Ovary (tissue), 3 donors: ENCODE results near the gene CKS1B.

Experiments
- EP300 ChIP-seq: sonication (generic); formaldehyde crosslinking; IDR thresholded peaks from one replicate; pipeline ENCODE4 v1.6.1; 2017; ENCODE audit warnings: antibody characterized with exemption
- POLR2A ChIP-seq: fragments of 450-650 bp; IDR thresholded peaks from one replicate; pipeline ENCODE4 v1.6.1; 2017; ENCODE audit warnings: antibody characterized with exemption, mild to moderate bottlenecking, moderate library complexity
- TF ChIP-seq, protein P1 (sequence below), 3 donors: fragments of 450-650 bp in 2 of 3; fragments of 200-600 bp in 1 of 3; IDR thresholded peaks; one replicate each; pipeline versions ENCODE4 v1.5.1 to v1.8.0; 2016 to 2022; ENCODE audit warnings: antibody characterized with exemption in 3 of 3, mild to moderate bottlenecking in 1 of 3
- donor health status: DM: no; HTN: no; CAD: no.

DNA sequence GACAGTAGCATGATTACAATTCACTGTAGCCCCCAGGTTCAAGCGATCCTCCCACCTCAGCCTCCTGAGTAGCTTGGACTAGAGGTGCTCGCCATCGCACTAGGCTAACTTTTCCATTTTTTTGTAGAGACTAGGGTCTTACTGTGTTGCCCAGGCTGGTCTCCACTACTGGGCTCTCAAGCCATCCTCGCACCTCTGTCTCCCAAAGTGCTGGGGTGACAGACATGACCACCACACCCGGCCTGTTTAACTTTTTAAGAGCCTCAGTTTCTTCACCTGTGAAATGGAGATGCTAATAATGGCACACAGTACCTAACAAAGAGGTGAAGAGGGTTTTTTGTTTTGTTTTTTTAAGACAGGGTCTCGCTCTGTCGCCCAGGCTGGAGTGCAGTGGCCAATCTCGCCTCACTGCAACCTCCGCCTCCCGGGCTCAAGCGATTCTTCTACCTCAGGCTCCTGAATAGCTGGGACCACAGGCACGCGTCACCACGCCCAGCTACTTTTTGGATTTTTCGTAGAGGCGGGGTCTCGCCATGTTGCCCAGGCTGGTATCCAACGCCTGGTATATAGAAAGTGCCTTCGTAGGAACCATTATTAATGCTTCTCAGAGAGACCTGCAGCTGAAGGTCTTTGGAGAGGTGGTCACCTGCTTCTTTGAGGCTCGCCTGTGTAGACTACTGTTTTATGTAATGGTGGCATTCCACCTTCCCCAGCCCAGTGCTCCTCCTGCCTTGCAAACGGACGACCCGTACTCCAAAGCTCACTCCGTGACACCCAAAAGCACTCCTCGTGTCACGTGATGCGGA is 38.5 kb upstream of the CKS1B start:
- TF ChIP-seq, protein P1, sequence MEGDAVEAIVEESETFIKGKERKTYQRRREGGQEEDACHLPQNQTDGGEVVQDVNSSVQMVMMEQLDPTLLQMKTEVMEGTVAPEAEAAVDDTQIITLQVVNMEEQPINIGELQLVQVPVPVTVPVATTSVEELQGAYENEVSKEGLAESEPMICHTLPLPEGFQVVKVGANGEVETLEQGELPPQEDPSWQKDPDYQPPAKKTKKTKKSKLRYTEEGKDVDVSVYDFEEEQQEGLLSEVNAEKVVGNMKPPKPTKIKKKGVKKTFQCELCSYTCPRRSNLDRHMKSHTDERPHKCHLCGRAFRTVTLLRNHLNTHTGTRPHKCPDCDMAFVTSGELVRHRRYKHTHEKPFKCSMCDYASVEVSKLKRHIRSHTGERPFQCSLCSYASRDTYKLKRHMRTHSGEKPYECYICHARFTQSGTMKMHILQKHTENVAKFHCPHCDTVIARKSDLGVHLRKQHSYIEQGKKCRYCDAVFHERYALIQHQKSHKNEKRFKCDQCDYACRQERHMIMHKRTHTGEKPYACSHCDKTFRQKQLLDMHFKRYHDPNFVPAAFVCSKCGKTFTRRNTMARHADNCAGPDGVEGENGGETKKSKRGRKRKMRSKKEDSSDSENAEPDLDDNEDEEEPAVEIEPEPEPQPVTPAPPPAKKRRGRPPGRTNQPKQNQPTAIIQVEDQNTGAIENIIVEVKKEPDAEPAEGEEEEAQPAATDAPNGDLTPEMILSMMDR (IDR thresholded peaks at IDR 0.05): no peak
- no peak for TF ChIP-seq POLR2A
- no peak for TF ChIP-seq EP300
